Fibroblast of pulmonary artery (primary cell): Measurements from ENCODE around the gene CT45A1.
"Not testable (repeated sequence)": the region's sequence is repeated elsewhere in the genome, so short reads cannot be mapped to it uniquely, and the experiment has no call there.

Experiments used
- DNase-seq: peaks from one replicate; pipeline ENCODE4 v3.0.0-alpha.2; 2010; ENCODE audit warnings: low read depth
- H3K4me3 ChIP-seq: replicated peaks from 2 replicates; pipeline ENCODE4 v1.5.1; 2011; ENCODE audit warnings: low read depth, mild to moderate bottlenecking, control low read depth, low read length, moderate library complexity
- CTCF ChIP-seq: IDR thresholded peaks from 2 replicates; pipeline ENCODE4 v1.5.1; 2011; ENCODE audit warnings: mild to moderate bottlenecking, control low read depth, low read length, inconsistent platforms; ENCODE audit errors: missing control alignments

Gene CT45A1

GRCh38 chrX:135713183-135713689 lies at the start of gene CT45A1:
TSS of gene CT45A1 (plus strand) at chrX:135713639. CDS start at chrX:135718941, 5,302 bp downstream.
- H3K4me3 ChIP-seq, DNase-seq: not testable (repeated sequence)

GRCh38 chrX:135672979-135673378 lies 40.5 kb upstream of the CT45A1 start:
- not testable (repeated sequence) for DNase-seq

GRCh38 chrX:135688137-135688536 lies 25.3 kb upstream of the CT45A1 start:
- no peak for TF ChIP-seq CTCF
- DNase-seq, result no peak
- no peak overlapping the region for H3K4me3 ChIP-seq

More at GRCh38 chrX:135672979-135673378, 40.5 kb upstream of the CT45A1 start:
- H3K4me3 ChIP-seq, result not testable (repeated sequence)

GRCh38 chrX:135695471-135695870 lies 18.0 kb upstream of the CT45A1 start:
- TF ChIP-seq CTCF, result no peak
- H3K4me3 ChIP-seq, result no peak overlapping the region
- no peak for DNase-seq

GRCh38 chrX:135697601-135698000 lies 15.8 kb upstream of the CT45A1 start:
- no peak for TF ChIP-seq CTCF
- no peak for DNase-seq
- H3K4me3 ChIP-seq, result no peak overlapping the region

GRCh38 chrX:135698924-135699323 lies 14.5 kb upstream of the CT45A1 start:
- no peak for TF ChIP-seq CTCF
- no peak for DNase-seq
- no peak overlapping the region for H3K4me3 ChIP-seq

GRCh38 chrX:135707880-135708279 lies 5.6 kb upstream of the CT45A1 start:
- no peak for DNase-seq
- H3K4me3 ChIP-seq, result no peak overlapping the region
- peak; percentile 1 for TF ChIP-seq CTCF

- no peak for DNase-seq
- H3K4me3 ChIP-seq, result no peak overlapping the region
- TF ChIP-seq CTCF, result no peak
Measured at GRCh38 chrX:135713795-135714194, 356 bp downstream of the CT45A1 start.

- not testable (repeated sequence) for H3K4me3 ChIP-seq, DNase-seq
Measured at GRCh38 chrX:135734666-135735065, 21.2 kb downstream of the CT45A1 start.
